ENCODE data around the gene PPM1E. TPM values are rescaled to one million over a fixed set of nuclear protein-coding genes. Genes with fewer than 3 reads are reported as not detected.

PPM1E gene
- total RNA-seq, 4 donors from 2014 or later = 0.35 to 0.92 (median 0.44) TPM

DNA sequence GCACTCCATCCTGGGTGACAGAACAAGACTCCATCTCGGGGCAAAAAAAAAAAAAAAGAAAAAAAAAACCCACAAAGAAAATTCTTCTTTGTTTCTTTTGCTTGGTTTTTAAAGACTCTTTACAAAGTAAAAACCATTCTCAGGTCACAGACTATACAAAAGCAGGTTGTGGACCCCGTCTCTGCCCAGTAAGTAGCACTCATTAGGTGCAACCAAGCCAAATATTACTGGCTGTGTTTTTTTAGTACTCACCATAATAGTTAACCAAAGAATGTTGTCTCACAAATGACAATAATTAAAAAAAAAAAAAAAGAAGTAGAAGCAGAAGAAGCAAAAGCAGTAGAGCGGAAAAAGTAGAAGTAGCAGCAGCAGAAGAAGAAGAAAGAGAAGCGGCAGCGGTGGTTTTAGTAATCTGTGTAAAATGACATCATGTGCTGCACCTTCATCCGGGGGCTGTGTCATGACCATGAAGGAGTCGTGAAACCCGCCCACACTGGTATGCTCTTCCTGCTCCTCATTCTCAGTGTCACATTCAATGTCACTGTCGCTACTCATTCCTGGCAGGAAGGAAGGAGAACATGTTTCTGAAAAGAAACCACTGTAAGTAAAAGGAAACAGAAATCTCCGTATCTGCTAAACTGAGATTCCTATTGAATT lies 245.6 kb downstream of the PPM1E start:
- no peaks in the 10 kb centered on the region for H3K4me1 ChIP-seq
- H3K4me3 ChIP-seq = no peak overlapping the region
- no peak for ATAC-seq
- H3K27ac ChIP-seq = no peak overlapping the region
- no peaks in the 10 kb centered on the region for H3K9me3 ChIP-seq
- WGBS, 2 donors (ENCODE audit: low coverage in 1 of 2) = 81 to 84% methylated on average over 7 to 10 of the region's 10 CpGs
- H3K36me3 ChIP-seq = peaks cover 0 to 46% of the 10 kb centered on the region in 2 donors
- no peaks in the 10 kb centered on the region for H3K27me3 ChIP-seq
- no peak for TF ChIP-seq POLR2A (IDR thresholded peaks at IDR 0.05)
- no peak for TF ChIP-seq CTCF (IDR thresholded peaks at IDR 0.05)
- no peak for TF ChIP-seq POLR2AphosphoS5 (IDR thresholded peaks at IDR 0.05)
- no peak for TF ChIP-seq EP300 (IDR thresholded peaks at IDR 0.05)

GRCh38 chr17:59002126-59002525 lies 246.5 kb downstream of the PPM1E start:
- peaks cover 0 to 43% of the 10 kb centered on the region in 2 donors for H3K36me3 ChIP-seq
- H3K9me3 ChIP-seq = no peaks in the 10 kb centered on the region
- H3K27me3 ChIP-seq = no peaks in the 10 kb centered on the region
- H3K4me3 ChIP-seq = no peak overlapping the region
- no peak for ATAC-seq
- TF ChIP-seq POLR2AphosphoS5 (IDR thresholded peaks at IDR 0.05) = no peak
- TF ChIP-seq POLR2A (IDR thresholded peaks at IDR 0.05) = no peak
- no peak for TF ChIP-seq EP300 (IDR thresholded peaks at IDR 0.05)
- TF ChIP-seq CTCF (IDR thresholded peaks at IDR 0.05) = no peak
- no peak overlapping the region for H3K27ac ChIP-seq
- H3K4me1 ChIP-seq = no peaks in the 10 kb centered on the region
- WGBS, 2 donors (ENCODE audit: low coverage in 1 of 2) = 58 to 85% methylated on average over 2 to 3 of the region's 3 CpGs

DNA sequence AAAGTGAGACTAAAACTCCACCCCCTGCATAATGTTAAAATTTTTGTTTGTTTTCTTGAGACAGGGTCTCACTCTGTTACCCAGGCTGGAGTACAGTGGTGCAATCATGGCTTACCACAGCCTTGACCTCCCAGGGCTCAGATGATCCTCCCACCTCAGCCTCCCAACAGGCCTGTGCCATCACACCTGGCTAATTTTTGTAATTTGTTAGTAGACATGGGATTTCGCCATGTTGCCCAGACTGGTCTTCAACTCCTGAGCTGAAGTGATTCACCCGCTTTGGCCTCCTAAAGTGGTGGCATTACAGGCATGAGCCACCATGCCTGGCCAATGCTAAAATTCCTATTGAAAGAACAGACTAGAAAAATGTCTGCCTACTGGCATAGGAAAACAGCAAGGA lies 247.2 kb downstream of the PPM1E start:
- Histone ChIP-seq H3K36me3 (peaks cover 0 to 43% of the 10 kb centered on the region in 2 donors), H3K27me3 (no peaks in the 10 kb centered on the region), H3K4me1 (no peaks in the 10 kb centered on the region), H3K27ac (no peak overlapping the region), H3K4me3 (no peak overlapping the region), H3K9me3 (no peaks in the 10 kb centered on the region)
- WGBS, 2 donors (ENCODE audit: low coverage in 1 of 2) = 100% methylated on average over 2 of the region's 2 CpGs; no CpG with 5 or more reads in 1 of the 2 donors
- ATAC-seq = no peak
- no peak for TF ChIP-seq POLR2A (IDR thresholded peaks at IDR 0.05)

DNA sequence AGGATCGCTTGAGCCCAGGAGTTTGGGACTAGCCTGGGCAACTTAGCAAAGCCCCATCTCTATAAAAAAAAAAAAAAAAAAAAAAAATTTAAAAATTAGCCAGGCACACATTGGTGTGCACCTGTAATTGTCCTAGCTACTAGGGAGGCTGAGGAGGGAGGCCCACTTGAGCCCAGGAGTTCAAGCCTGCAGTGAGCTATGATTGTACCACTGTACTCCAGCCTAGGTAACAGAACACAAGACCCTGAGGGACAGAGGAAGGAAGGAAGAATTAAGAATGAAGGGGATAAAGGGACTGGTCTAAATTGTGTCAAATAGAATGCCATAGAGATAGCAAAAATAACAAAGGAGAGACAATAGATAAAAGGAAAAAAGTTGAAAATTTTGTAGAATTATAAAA lies 248.2 kb downstream of the PPM1E start:
- 80% methylated on average over 1 of the region's 1 CpG; no CpG with 5 or more reads in 1 of the 2 donors for WGBS, 2 donors (ENCODE audit: low coverage in 1 of 2)
- Histone ChIP-seq H3K9me3 (no peaks in the 10 kb centered on the region), H3K4me1 (no peaks in the 10 kb centered on the region), H3K27me3 (no peaks in the 10 kb centered on the region), H3K4me3 (no peak overlapping the region), H3K27ac (no peak overlapping the region), H3K36me3 (peaks cover 0 to 41% of the 10 kb centered on the region in 2 donors)
- no peak for TF ChIP-seq EP300 (IDR thresholded peaks at IDR 0.05)
- TF ChIP-seq CTCF (IDR thresholded peaks at IDR 0.05) = no peak
- no peak for TF ChIP-seq POLR2AphosphoS5 (IDR thresholded peaks at IDR 0.05)
- TF ChIP-seq POLR2A (IDR thresholded peaks at IDR 0.05) = no peak
- no peak for ATAC-seq

GRCh38 chr17:59004338-59005111 lies 248.9 kb downstream of the PPM1E start:
- Histone ChIP-seq H3K27ac (no peak overlapping the region), H3K4me1 (no peaks in the 10 kb centered on the region), H3K4me3 (no peak overlapping the region), H3K36me3 (peaks cover 0 to 39% of the 10 kb centered on the region in 2 donors), H3K27me3 (no peaks in the 10 kb centered on the region), H3K9me3 (no peaks in the 10 kb centered on the region)
- WGBS, 2 donors (ENCODE audit: low coverage in 1 of 2) = 20 to 23% methylated on average over 4 of the region's 4 CpGs
- TF ChIP-seq POLR2A (IDR thresholded peaks at IDR 0.05) (no peak), CTCF (IDR thresholded peaks at IDR 0.05) (peak; percentile 91 to 97 (median 92))
- ATAC-seq = no peak
